ENCODE measurements around the gene RABGAP1L.
"Not testable (repeated sequence)": the region's sequence is repeated elsewhere in the genome, so short reads cannot be mapped to it uniquely, and the experiment has no call there.

Gene RABGAP1L

GRCh38 chr1:175034775-175035174 lies 875.5 kb downstream of the RABGAP1L start:
- TF ChIP-seq POLR2A (IDR thresholded peaks at IDR 0.05; ENCODE audit: low read depth, low read length) = no peak
- TF ChIP-seq PAX5 (IDR thresholded peaks at IDR 0.05; ENCODE audit: insufficient read depth, low read length, severe bottlenecking) = no peak
- no peak for TF ChIP-seq SPI1 (IDR thresholded peaks at IDR 0.05; ENCODE audit: low read depth, low read length)
- TF ChIP-seq POU2F2 (IDR thresholded peaks at IDR 0.05; ENCODE audit: low read depth, low read length) = no peak
- no peak for TF ChIP-seq TAF1 (IDR thresholded peaks at IDR 0.05; ENCODE audit: low read depth, low read length)
- no peak for TF ChIP-seq POLR2AphosphoS5 (IDR thresholded peaks at IDR 0.05; ENCODE audit: low read depth, low read length)
- DNase-seq (ENCODE audit: insufficient read length, low spot score) (no peak), FAIRE-seq (no peak)

- TF ChIP-seq POLR2AphosphoS5 (IDR thresholded peaks at IDR 0.05; ENCODE audit: low read depth, low read length) = no peak
- no peak for TF ChIP-seq POLR2A (IDR thresholded peaks at IDR 0.05; ENCODE audit: low read depth, low read length)
- TF ChIP-seq TAF1 (IDR thresholded peaks at IDR 0.05; ENCODE audit: low read depth, low read length) = no peak
- TF ChIP-seq SPI1 (IDR thresholded peaks at IDR 0.05; ENCODE audit: low read depth, low read length) = no peak
- no peak for TF ChIP-seq POU2F2 (IDR thresholded peaks at IDR 0.05; ENCODE audit: low read depth, low read length)
- TF ChIP-seq PAX5 (IDR thresholded peaks at IDR 0.05; ENCODE audit: insufficient read depth, low read length, severe bottlenecking) = no peak
- no peak for FAIRE-seq
- DNase-seq (ENCODE audit: insufficient read length, low spot score) = no peak
These were observed 876.5 kb downstream of the RABGAP1L start for GRCh38 chr1:175035865-175036264.

GRCh38 chr1:175036476-175036875 lies 877.2 kb downstream of the RABGAP1L start:
- FAIRE-seq = no peak
- TF ChIP-seq POLR2A (IDR thresholded peaks at IDR 0.05; ENCODE audit: low read depth, low read length) (no peak), PAX5 (IDR thresholded peaks at IDR 0.05; ENCODE audit: insufficient read depth, low read length, severe bottlenecking) (no peak)
- no peak for DNase-seq (ENCODE audit: insufficient read length, low spot score)

GRCh38 chr1:175037416-175037815 lies 878.1 kb downstream of the RABGAP1L start:
- FAIRE-seq (no peak), DNase-seq (ENCODE audit: insufficient read length, low spot score) (no peak)
- no peak for TF ChIP-seq POLR2AphosphoS5 (IDR thresholded peaks at IDR 0.05; ENCODE audit: low read depth, low read length)
- TF ChIP-seq TAF1 (IDR thresholded peaks at IDR 0.05; ENCODE audit: low read depth, low read length) = no peak
- TF ChIP-seq POU2F2 (IDR thresholded peaks at IDR 0.05; ENCODE audit: low read depth, low read length) = no peak
- no peak for TF ChIP-seq PAX5 (IDR thresholded peaks at IDR 0.05; ENCODE audit: insufficient read depth, low read length, severe bottlenecking)
- TF ChIP-seq POLR2A (IDR thresholded peaks at IDR 0.05; ENCODE audit: low read depth, low read length) = no peak
- no peak for TF ChIP-seq SPI1 (IDR thresholded peaks at IDR 0.05; ENCODE audit: low read depth, low read length)

GRCh38 chr1:175040324-175040879 lies 881.1 kb downstream of the RABGAP1L start:
- TF ChIP-seq POLR2A (IDR thresholded peaks at IDR 0.05; ENCODE audit: low read depth, low read length) (no peak), POLR2AphosphoS5 (IDR thresholded peaks at IDR 0.05; ENCODE audit: low read depth, low read length) (no peak), SPI1 (IDR thresholded peaks at IDR 0.05; ENCODE audit: low read depth, low read length) (no peak), TAF1 (IDR thresholded peaks at IDR 0.05; ENCODE audit: low read depth, low read length) (no peak), PAX5 (IDR thresholded peaks at IDR 0.05; ENCODE audit: insufficient read depth, low read length, severe bottlenecking) (no peak), POU2F2 (IDR thresholded peaks at IDR 0.05; ENCODE audit: low read depth, low read length) (no peak)
- DNase-seq (ENCODE audit: insufficient read length, low spot score) (no peak), FAIRE-seq (no peak)

GRCh38 chr1:175042650-175043049 lies 883.3 kb downstream of the RABGAP1L start:
- FAIRE-seq (no peak), DNase-seq (ENCODE audit: insufficient read length, low spot score) (no peak)

GRCh38 chr1:175043824-175044223 lies 884.5 kb downstream of the RABGAP1L start:
- FAIRE-seq (no peak), DNase-seq (ENCODE audit: insufficient read length, low spot score) (no peak)
- no peak for TF ChIP-seq POLR2A (IDR thresholded peaks at IDR 0.05; ENCODE audit: low read depth, low read length)
- no peak for TF ChIP-seq POLR2AphosphoS5 (IDR thresholded peaks at IDR 0.05; ENCODE audit: low read depth, low read length)
- no peak for TF ChIP-seq SPI1 (IDR thresholded peaks at IDR 0.05; ENCODE audit: low read depth, low read length)

More at GRCh38 chr1:175042650-175043049, 883.3 kb downstream of the RABGAP1L start:
- TF ChIP-seq POLR2A (IDR thresholded peaks at IDR 0.05; ENCODE audit: low read depth, low read length) = no peak
- no peak for TF ChIP-seq PAX5 (IDR thresholded peaks at IDR 0.05; ENCODE audit: insufficient read depth, low read length, severe bottlenecking)
- TF ChIP-seq SPI1 (IDR thresholded peaks at IDR 0.05; ENCODE audit: low read depth, low read length) = no peak
- no peak for TF ChIP-seq TAF1 (IDR thresholded peaks at IDR 0.05; ENCODE audit: low read depth, low read length)
- no peak for TF ChIP-seq POU2F2 (IDR thresholded peaks at IDR 0.05; ENCODE audit: low read depth, low read length)

GRCh38 chr1:175044591-175044990 lies 885.3 kb downstream of the RABGAP1L start:
- FAIRE-seq; DNase-seq (ENCODE audit: insufficient read length, low spot score): not testable (repeated sequence)
